Mammary epithelial cell (primary cell): ENCODE data around the gene PPP6R1.

Experiments
- EZH2 ChIP-seq: IDR thresholded peaks from 2 replicates; pipeline ENCODE4 v1.6.1; 2012; ENCODE audit warnings: low read length, inconsistent platforms, borderline replicate concordance
- TF ChIP-seq, protein P1 (sequence below), 2 donors: IDR thresholded peaks in 1 of 2; conservative IDR thresholded peaks in 1 of 2; 2 replicates each; pipeline ENCODE4 v1.5.1; 2011 to 2012; ENCODE audit warnings: inconsistent platforms in 2 of 2, low read length in 2 of 2, mild to moderate bottlenecking in 2 of 2, control low read depth in 1 of 2, low read depth in 1 of 2; ENCODE audit not compliant: insufficient read depth in 1 of 2; ENCODE audit errors: extremely low read depth in 1 of 2

DNA sequence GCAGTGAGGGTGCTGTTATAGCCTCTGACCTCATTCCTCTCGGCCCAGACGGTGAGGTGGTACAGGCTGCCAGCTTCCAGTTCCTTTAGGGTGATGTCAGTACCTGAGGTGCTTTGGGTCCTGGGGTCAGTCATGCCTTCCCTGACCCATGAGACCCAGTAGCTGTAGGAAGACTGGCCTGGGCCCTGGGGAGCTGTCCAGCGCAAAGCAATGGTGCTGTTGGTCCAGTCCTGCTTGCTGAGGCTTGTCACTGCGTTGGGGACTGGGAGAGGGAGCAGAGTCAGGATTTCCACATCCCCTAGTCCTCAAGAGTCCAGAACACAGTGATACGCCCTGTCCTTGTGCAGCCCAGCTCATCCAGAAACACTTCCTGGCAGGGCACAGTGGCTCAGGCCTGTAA is 60.2 kb downstream of the PPP6R1 start:
- TF ChIP-seq, protein P1, sequence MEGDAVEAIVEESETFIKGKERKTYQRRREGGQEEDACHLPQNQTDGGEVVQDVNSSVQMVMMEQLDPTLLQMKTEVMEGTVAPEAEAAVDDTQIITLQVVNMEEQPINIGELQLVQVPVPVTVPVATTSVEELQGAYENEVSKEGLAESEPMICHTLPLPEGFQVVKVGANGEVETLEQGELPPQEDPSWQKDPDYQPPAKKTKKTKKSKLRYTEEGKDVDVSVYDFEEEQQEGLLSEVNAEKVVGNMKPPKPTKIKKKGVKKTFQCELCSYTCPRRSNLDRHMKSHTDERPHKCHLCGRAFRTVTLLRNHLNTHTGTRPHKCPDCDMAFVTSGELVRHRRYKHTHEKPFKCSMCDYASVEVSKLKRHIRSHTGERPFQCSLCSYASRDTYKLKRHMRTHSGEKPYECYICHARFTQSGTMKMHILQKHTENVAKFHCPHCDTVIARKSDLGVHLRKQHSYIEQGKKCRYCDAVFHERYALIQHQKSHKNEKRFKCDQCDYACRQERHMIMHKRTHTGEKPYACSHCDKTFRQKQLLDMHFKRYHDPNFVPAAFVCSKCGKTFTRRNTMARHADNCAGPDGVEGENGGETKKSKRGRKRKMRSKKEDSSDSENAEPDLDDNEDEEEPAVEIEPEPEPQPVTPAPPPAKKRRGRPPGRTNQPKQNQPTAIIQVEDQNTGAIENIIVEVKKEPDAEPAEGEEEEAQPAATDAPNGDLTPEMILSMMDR (conservative IDR thresholded peaks at IDR 0.05 in 1 of 2, IDR thresholded peaks at IDR 0.05 in 1 of 2; ENCODE audit: extremely low read depth in 1 of 2, insufficient read depth in 1 of 2, low read depth in 1 of 2, low read length in 2 of 2) = no peak
- TF ChIP-seq EZH2 = no peak
